H9 (cell line): ENCODE data around the gene PPP1R14C. TPM values are rescaled to one million over a fixed set of nuclear protein-coding genes. Genes with fewer than 3 reads are reported as not detected.

Source experiments
- DNase-seq: peaks from one replicate; pipeline ENCODE4 v3.0.0-alpha.2; 2017
- H2AFZ ChIP-seq: one replicate; pipeline ENCODE4 v1.6.1; 2013; ENCODE audit warnings: mild to moderate bottlenecking, low read length, control low read depth, moderate library complexity
- H2AK5ac ChIP-seq: 2 replicates; pipeline ENCODE4 v1.6.1; 2013; ENCODE audit warnings: low read length, control low read depth, mixed read lengths; ENCODE audit not compliant: insufficient read length
- H2BK120ac ChIP-seq: one replicate; pipeline ENCODE4 v1.6.1; 2013; ENCODE audit warnings: low read depth, mild to moderate bottlenecking, low read length, control low read depth, inconsistent platforms; ENCODE audit not compliant: poor library complexity, severe bottlenecking
- H2BK12ac ChIP-seq: 2 replicates; pipeline ENCODE4 v1.6.1; 2013; ENCODE audit warnings: low read length, control low read depth, mixed read lengths, low read depth; ENCODE audit not compliant: insufficient read length
- H2BK15ac ChIP-seq: 2 replicates; pipeline ENCODE4 v1.6.1; 2013; ENCODE audit warnings: low read depth, low read length, control low read depth
- H2BK20ac ChIP-seq: one replicate; pipeline ENCODE4 v1.6.1; 2013; ENCODE audit warnings: low read depth, mild to moderate bottlenecking, low read length, control low read depth, inconsistent platforms; ENCODE audit not compliant: poor library complexity, severe bottlenecking
- H2BK5ac ChIP-seq: 2 replicates; pipeline ENCODE4 v1.6.1; 2013; ENCODE audit warnings: low read length, control low read depth, mixed read lengths; ENCODE audit not compliant: insufficient read length
- H3K14ac ChIP-seq: 2 replicates; pipeline ENCODE4 v1.6.1; 2013; ENCODE audit warnings: low read length, control low read depth; ENCODE audit not compliant: insufficient read depth
- H3K18ac ChIP-seq: 2 replicates; pipeline ENCODE4 v1.6.1; 2013; ENCODE audit warnings: low read depth, mild to moderate bottlenecking, mixed read lengths, low read length, control low read depth; ENCODE audit not compliant: insufficient read length
- H3K23ac ChIP-seq: 2 replicates; pipeline ENCODE4 v1.6.1; 2013; ENCODE audit warnings: low read length, control low read depth, mixed read lengths, low read depth; ENCODE audit not compliant: insufficient read length
- H3K23me2 ChIP-seq: 2 replicates; pipeline ENCODE4 v1.6.1; 2013; ENCODE audit warnings: low read depth, mild to moderate bottlenecking, mixed read lengths, low read length, control low read depth; ENCODE audit not compliant: insufficient read length, poor library complexity, severe bottlenecking
- H3K27ac ChIP-seq: 2 replicates; pipeline ENCODE4 v1.5.1; 2013; ENCODE audit warnings: low read length, control low read depth, mixed read lengths, low read depth; ENCODE audit not compliant: insufficient read length
- H3K27me3 ChIP-seq: 2 replicates; pipeline ENCODE4 v1.6.1; 2013; ENCODE audit warnings: low read length, control low read depth, inconsistent platforms; ENCODE audit not compliant: insufficient read depth
- H3K4ac ChIP-seq: 2 replicates; pipeline ENCODE4 v1.6.1; 2013; ENCODE audit warnings: low read depth, mild to moderate bottlenecking, control low read depth, inconsistent platforms, low read length, moderate library complexity
- H3K4me1 ChIP-seq: 2 replicates; pipeline ENCODE4 v1.6.1; 2013; ENCODE audit warnings: low read length, control low read depth, inconsistent platforms; ENCODE audit not compliant: insufficient read depth
- H3K4me2 ChIP-seq: 2 replicates; pipeline ENCODE4 v1.6.1; 2013; ENCODE audit warnings: low read length, control low read depth, mixed read lengths; ENCODE audit not compliant: insufficient read length, insufficient read depth
- H3K56ac ChIP-seq: 2 replicates; pipeline ENCODE4 v1.6.1; 2013; ENCODE audit warnings: low read depth, mild to moderate bottlenecking, mixed read lengths, low read length, control low read depth; ENCODE audit not compliant: insufficient read length
- H3K79me1 ChIP-seq: 2 replicates; pipeline ENCODE4 v1.6.1; 2013; ENCODE audit warnings: low read depth, mild to moderate bottlenecking, moderate library complexity, low read length, control low read depth, inconsistent platforms; ENCODE audit not compliant: insufficient read depth, poor library complexity, severe bottlenecking
- H3K79me2 ChIP-seq: 2 replicates; pipeline ENCODE4 v1.6.1; 2013; ENCODE audit warnings: low read length, control low read depth, inconsistent platforms; ENCODE audit not compliant: insufficient read depth
- H3K9ac ChIP-seq: 2 replicates; pipeline ENCODE4 v1.6.1; 2013; ENCODE audit warnings: low read length, control low read depth, mixed read lengths; ENCODE audit not compliant: insufficient read length; ENCODE audit errors: extremely low read depth
- H3K9me3 ChIP-seq: one replicate; pipeline ENCODE4 v1.6.1; 2013; ENCODE audit warnings: low read depth, low read length, inconsistent platforms; ENCODE audit not compliant: control insufficient read depth
- H3T11ph ChIP-seq: one replicate; pipeline ENCODE4 v1.6.1; 2013; ENCODE audit warnings: mild to moderate bottlenecking, low read length, control low read depth, inconsistent platforms
- H4K20me1 ChIP-seq: one replicate; pipeline ENCODE4 v1.6.1; 2013; ENCODE audit not compliant: control insufficient read depth, insufficient read length, insufficient read depth
- H4K5ac ChIP-seq: 2 replicates; pipeline ENCODE4 v1.6.1; 2013; ENCODE audit warnings: low read depth, mild to moderate bottlenecking, mixed read lengths, low read length, control low read depth; ENCODE audit not compliant: insufficient read length
- H4K8ac ChIP-seq: replicated peaks from 2 replicates; pipeline ENCODE4 v1.6.1; 2013; ENCODE audit warnings: low read length, control low read depth, mixed read lengths, low read depth; ENCODE audit not compliant: insufficient read length
- H4K91ac ChIP-seq: 2 replicates; pipeline ENCODE4 v1.6.1; 2013; ENCODE audit warnings: low read depth, mild to moderate bottlenecking, moderate library complexity, mixed read lengths, low read length, control low read depth; ENCODE audit not compliant: insufficient read length
- H3K27ac Mint-ChIP-seq, 3 experiments: 2 replicates in 2 of 3; 3 replicates in 1 of 3; pipeline ENCODE4 v1.8.0; 2020 to 2021; ENCODE audit warnings: mixed read lengths in 3 of 3, mild to moderate bottlenecking in 1 of 3, moderate library complexity in 1 of 3
- H3K27me3 Mint-ChIP-seq: 2 replicates; pipeline ENCODE4 v1.8.0; 2021; ENCODE audit warnings: low read depth, mild to moderate bottlenecking, moderate library complexity, mixed read lengths
- H3K36me3 Mint-ChIP-seq, 3 experiments: 2 replicates in 2 of 3; 3 replicates in 1 of 3; pipeline ENCODE4 v1.8.0; 2020 to 2021; ENCODE audit warnings: low read depth in 3 of 3, mixed read lengths in 3 of 3; ENCODE audit not compliant: insufficient read depth in 1 of 3
- H3K4me1 Mint-ChIP-seq, 2 experiments: 2 replicates each; pipeline ENCODE4 v1.8.0; 2020; ENCODE audit warnings: mixed read lengths in 2 of 2
- H3K4me3 Mint-ChIP-seq, 2 experiments: 2 replicates in 1 of 2; 3 replicates in 1 of 2; pipeline ENCODE4 v1.8.0; 2020 to 2021; ENCODE audit warnings: mild to moderate bottlenecking in 2 of 2, mixed read lengths in 2 of 2, moderate library complexity in 1 of 2
- H3K9me3 Mint-ChIP-seq, 2 experiments: 2 replicates in 1 of 2; 3 replicates in 1 of 2; pipeline ENCODE4 v1.8.0; 2020; ENCODE audit warnings: mild to moderate bottlenecking in 2 of 2, mixed read lengths in 2 of 2, moderate library complexity in 1 of 2
- CTCF ChIP-seq: fragments of 200-600 bp; sonication (generic); conservative IDR thresholded peaks from 3 replicates; pipeline ENCODE4 v1.8.0; 2021; ENCODE audit warnings: antibody characterized with exemption, mild to moderate bottlenecking
- WGBS: extraction: QIAGEN DNeasy Blood & Tissue Kit; methylation state at CpG from one replicate; pipeline ENCODE4 v1.1.7; 2013; ENCODE audit warnings: missing lambda C conversion rate, low lambda C conversion rate, mixed read lengths; ENCODE audit not compliant: insufficient read length; ENCODE audit errors: extremely low coverage; 5-methylcytosine and 5-hydroxymethylcytosine counted together
- total RNA-seq: library from RNA; stranded (reverse); gene quantifications from 2 replicates; pipeline ENCODE4 v1.2.1, GENCODE V29; 2021

Gene PPP1R14C
- total RNA-seq, 1 experiment from 2014 or later, result 0.37 TPM

GRCh38 chr6:150099953-150100352 lies 42.9 kb upstream of the PPP1R14C start:
- H3K4ac ChIP-seq, result no peak overlapping the region

More at GRCh38 chr6:150099953-150100352, 42.9 kb upstream of the PPP1R14C start:
- no peak overlapping the region for H3K4me3 Mint-ChIP-seq
- H3K9me3 Mint-ChIP-seq, result no peaks in the 10 kb centered on the region
- no peak overlapping the region for H2AFZ ChIP-seq
- H3K27ac Mint-ChIP-seq, result no peak overlapping the region
- no peak overlapping the region for H4K8ac ChIP-seq
- no peaks in the 10 kb centered on the region for H3K9me3 ChIP-seq
- no peaks in the 10 kb centered on the region for H3K36me3 Mint-ChIP-seq
- H2BK5ac ChIP-seq, result no peak overlapping the region
- no peak overlapping the region for H2BK15ac ChIP-seq
- H4K91ac ChIP-seq, result no peak overlapping the region
- no peak overlapping the region for H3K27ac ChIP-seq
- no peaks in the 10 kb centered on the region for H3K4me1 Mint-ChIP-seq
- H3K27me3 ChIP-seq, result no peaks in the 10 kb centered on the region
- no peaks in the 10 kb centered on the region for H3K4me1 ChIP-seq
- H3K23me2 ChIP-seq, result no peaks in the 10 kb centered on the region
- H3K14ac ChIP-seq, result no peak overlapping the region
- H2BK20ac ChIP-seq, result no peak overlapping the region
- H4K5ac ChIP-seq, result no peak overlapping the region
- no peak overlapping the region for H2AK5ac ChIP-seq
- TF ChIP-seq CTCF, result no peak
- peaks cover 7% of the 10 kb centered on the region for H3K27me3 Mint-ChIP-seq
- no CpG with 5 or more reads among the region's 11 CpGs for WGBS
- H3K79me1 ChIP-seq, result no peaks in the 10 kb centered on the region
- H2BK12ac ChIP-seq, result no peak overlapping the region
- no peak overlapping the region for H3K18ac ChIP-seq
- H3K79me2 ChIP-seq, result no peaks in the 10 kb centered on the region
- no peak for DNase-seq
- no peak overlapping the region for H3K4me2 ChIP-seq
- no peak overlapping the region for H3T11ph ChIP-seq
- no peak overlapping the region for H3K56ac ChIP-seq
- H2BK120ac ChIP-seq, result no peak overlapping the region
- no peak overlapping the region for H3K23ac ChIP-seq
- H3K9ac ChIP-seq, result no peak overlapping the region
- H4K20me1 ChIP-seq, result no peaks in the 10 kb centered on the region
